Measurements from ENCODE around the gene RGPD4. TPM values are rescaled to one million over a fixed set of nuclear protein-coding genes. Genes with fewer than 3 reads are reported as not detected.

RGPD4 gene
- total RNA-seq, 1 donor from 2014 or later, result not detected

DNA sequence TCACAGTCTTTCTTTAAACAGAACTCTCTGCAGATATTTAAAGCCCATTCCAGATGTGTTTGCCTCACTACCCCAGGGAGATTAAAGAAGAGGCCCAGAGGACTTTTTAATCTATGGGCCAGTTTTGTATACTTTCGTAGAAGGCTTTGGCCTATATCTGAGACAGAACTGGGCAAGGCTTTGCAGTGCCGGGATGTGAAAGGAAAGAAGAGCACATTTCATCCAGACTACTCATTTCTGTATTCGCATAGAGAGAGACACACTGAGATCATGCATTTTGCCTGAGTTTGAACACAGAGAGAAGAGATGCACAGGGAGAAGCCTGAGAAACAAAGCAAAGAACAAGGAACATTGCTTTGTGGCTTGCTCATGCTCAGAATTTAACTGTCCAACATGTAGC lies 104.7 kb downstream of the RGPD4 start:
- ATAC-seq, result no peak

DNA sequence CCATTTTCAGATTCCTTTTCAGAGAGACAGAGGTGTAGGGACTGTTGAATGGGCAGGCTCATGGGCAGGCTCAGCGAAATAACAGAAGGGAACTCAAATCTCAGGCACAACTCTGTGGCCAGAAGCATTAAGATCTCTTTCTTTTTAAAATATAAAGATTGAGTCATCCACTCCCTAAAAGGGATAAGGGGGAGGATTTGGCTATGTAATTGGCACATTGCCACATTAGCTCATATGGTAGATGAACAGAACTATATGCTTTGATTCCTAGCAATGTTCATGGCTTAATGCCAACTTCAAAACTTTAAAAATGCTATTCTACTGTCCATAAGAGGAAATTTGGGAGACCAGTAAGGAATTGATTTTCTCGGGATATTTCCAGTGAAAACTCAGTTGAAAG lies 105.8 kb downstream of the RGPD4 start:
- no peak for ATAC-seq

DNA sequence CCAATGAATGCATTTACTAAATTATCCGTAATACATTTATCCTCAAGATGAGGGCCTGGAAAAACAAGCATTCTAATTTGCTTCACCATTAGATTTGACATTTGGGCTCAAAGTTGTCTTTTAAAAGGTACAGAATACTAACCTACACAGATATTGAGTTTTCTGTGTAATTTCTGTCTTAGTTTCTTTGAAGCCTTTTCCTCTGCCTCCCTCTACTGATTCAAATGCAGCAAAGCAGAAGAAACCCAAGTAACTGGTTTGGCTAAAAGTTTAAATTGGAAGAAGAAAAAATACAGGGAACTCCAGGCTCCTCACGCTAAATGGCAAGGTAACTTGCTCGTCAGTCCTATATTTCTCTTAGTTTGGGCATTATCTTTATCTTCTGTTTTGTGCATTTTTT lies 106.3 kb downstream of the RGPD4 start:
- ATAC-seq, result no peak

DNA sequence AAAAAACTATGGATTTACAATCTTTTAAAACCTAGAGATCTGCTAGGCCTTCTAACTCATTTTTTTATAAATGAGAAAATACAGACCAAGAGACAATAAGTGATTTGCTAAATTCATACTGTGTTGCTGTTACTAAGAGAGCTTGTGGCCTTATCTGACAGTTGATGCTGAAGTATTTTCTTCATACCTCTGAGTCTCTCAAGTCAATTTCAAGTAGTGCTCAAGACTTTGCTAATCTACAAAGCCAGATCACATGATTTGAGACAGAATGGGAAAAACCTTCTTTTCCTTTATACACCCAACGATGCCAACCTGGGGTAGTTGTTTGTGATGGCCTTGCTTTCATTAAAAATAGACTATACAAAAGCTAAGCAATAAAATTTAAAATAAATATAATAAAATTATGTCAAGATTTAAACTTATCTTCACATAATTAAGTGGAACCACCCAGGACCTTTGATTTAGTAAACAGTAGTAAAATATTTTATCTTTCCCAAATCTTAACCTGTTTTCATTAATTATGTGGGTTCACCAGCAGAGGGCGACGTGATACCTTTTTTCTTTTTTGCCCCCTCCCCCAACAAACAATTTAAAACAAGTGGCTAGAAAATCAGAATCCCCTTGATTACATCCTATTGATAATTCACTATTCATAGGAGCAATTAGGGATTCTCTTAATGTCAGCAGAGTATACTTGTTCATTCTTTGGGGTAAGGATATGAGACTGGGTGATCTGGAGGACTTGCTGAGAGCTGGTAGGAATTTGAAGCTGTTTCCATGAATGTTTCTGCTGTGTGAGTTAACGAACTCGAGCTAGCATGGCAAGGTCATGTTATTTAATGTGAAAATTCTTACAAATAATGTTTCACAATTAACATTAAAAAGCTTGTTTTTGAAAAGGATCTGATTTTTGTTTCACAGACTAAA lies 110.0 kb downstream of the RGPD4 start:
- no peak for ATAC-seq

Other genes with a start within 250 kb of the RGPD4 start
- gene SLC5A7, start 159.6 kb downstream of the RGPD4 start, total RNA-seq, result not detected